Measurements from ENCODE around the gene MBD5.

MBD5 gene

GRCh38 chr2:148306027-148306426, 285.1 kb downstream of the MBD5 start:
- DNase-seq = no peak

GRCh38 chr2:148317598-148317997, 296.7 kb downstream of the MBD5 start:
- DNase-seq = no peak

- DNase-seq = no peak
These were observed 317.6 kb downstream of the MBD5 start for GRCh38 chr2:148338541-148338940.

- no peak for DNase-seq
These were observed 321.2 kb downstream of the MBD5 start for GRCh38 chr2:148342086-148342485.

GRCh38 chr2:148350199-148350598, 329.3 kb downstream of the MBD5 start:
- DNase-seq = no peak

GRCh38 chr2:148351437-148352143, 330.7 kb downstream of the MBD5 start:
- DNase-seq = no peak

GRCh38 chr2:148358375-148358774, 337.5 kb downstream of the MBD5 start:
- DNase-seq = no peak

GRCh38 chr2:148360662-148361061, 339.8 kb downstream of the MBD5 start:
- DNase-seq = no peak

GRCh38 chr2:148362144-148362796, 341.4 kb downstream of the MBD5 start:
- no peak for DNase-seq

GRCh38 chr2:148375214-148375613, 354.3 kb downstream of the MBD5 start:
- DNase-seq = no peak

GRCh38 chr2:148391324-148391723, 370.4 kb downstream of the MBD5 start:
- no peak for DNase-seq

GRCh38 chr2:148402786-148403185, 381.9 kb downstream of the MBD5 start:
- DNase-seq = no peak

- no peak for DNase-seq
These were observed 390.0 kb downstream of the MBD5 start for GRCh38 chr2:148410899-148411298.

- DNase-seq = no peak
These were observed 395.4 kb downstream of the MBD5 start for GRCh38 chr2:148416248-148416647.

- no peak for DNase-seq
These were observed 409.2 kb downstream of the MBD5 start for GRCh38 chr2:148430101-148430500.

- DNase-seq = no peak
These were observed 427.0 kb downstream of the MBD5 start for GRCh38 chr2:148447877-148448276.

GRCh38 chr2:148450531-148450930, 429.6 kb downstream of the MBD5 start:
- DNase-seq = no peak

- no peak for DNase-seq
These were observed 430.2 kb downstream of the MBD5 start for GRCh38 chr2:148451046-148451445.

- no peak for DNase-seq
These were observed 434.9 kb downstream of the MBD5 start for GRCh38 chr2:148455791-148456190.

GRCh38 chr2:148458171-148458570, 437.3 kb downstream of the MBD5 start:
- DNase-seq = no peak

- DNase-seq = no peak
These were observed 438.5 kb downstream of the MBD5 start for GRCh38 chr2:148459377-148459778.

- DNase-seq = no peak
These were observed 441.0 kb downstream of the MBD5 start for GRCh38 chr2:148461876-148462275.

GRCh38 chr2:148475626-148476025, 454.7 kb downstream of the MBD5 start:
- DNase-seq = no peak

- DNase-seq = no peak
These were observed 458.5 kb downstream of the MBD5 start for GRCh38 chr2:148479398-148479797.

GRCh38 chr2:148483665-148484064, 462.8 kb downstream of the MBD5 start:
- no peak for DNase-seq

All from CD4-positive, alpha-beta T cell treated with Interleukin-1 beta for 1 hour (primary cell).